Urothelium cell line (cell line): ENCODE measurements around the gene ZNF287.
A peak's percentile ranks its signal among the peaks of the same experiment; 100 is the strongest.
"Not testable (repeated sequence)": the region's sequence is repeated elsewhere in the genome, so short reads cannot be mapped to it uniquely, and the experiment has no call there.

Source experiments
- DNase-seq: peaks from one replicate; pipeline ENCODE4 v3.0.0; 2011; ENCODE audit warnings: low spot score, mixed read lengths
- FAIRE-seq: peaks from 2 replicates; lab custom pipeline; 2011; peaks lifted over from hg19 to GRCh38; lab: Jason Lieb, UNC

Gene ZNF287

GRCh38 chr17:16568541-16569357, at the start of gene ZNF287:
Gene ZNF287 (minus strand): TSS chr17:16569204. CDS start chr17:16567731, 1,473 bp downstream.
- DNase-seq: peak; percentile 95
- peak; percentile 13 for FAIRE-seq

- DNase-seq (no peak), FAIRE-seq (no peak)
These were observed 48.6 kb upstream of the ZNF287 start for GRCh38 chr17:16617481-16618060.

- DNase-seq (no peak), FAIRE-seq (no peak)
These were observed 30.5 kb upstream of the ZNF287 start for GRCh38 chr17:16599537-16599936.

- no peak for FAIRE-seq
These were observed 24.5 kb upstream of the ZNF287 start for GRCh38 chr17:16593356-16594102.

GRCh38 chr17:16589097-16589969, 20.3 kb upstream of the ZNF287 start:
- DNase-seq: peak; percentile 91
- no peak for FAIRE-seq

More at GRCh38 chr17:16593356-16594102, 24.5 kb upstream of the ZNF287 start:
- DNase-seq: no peak

DNA sequence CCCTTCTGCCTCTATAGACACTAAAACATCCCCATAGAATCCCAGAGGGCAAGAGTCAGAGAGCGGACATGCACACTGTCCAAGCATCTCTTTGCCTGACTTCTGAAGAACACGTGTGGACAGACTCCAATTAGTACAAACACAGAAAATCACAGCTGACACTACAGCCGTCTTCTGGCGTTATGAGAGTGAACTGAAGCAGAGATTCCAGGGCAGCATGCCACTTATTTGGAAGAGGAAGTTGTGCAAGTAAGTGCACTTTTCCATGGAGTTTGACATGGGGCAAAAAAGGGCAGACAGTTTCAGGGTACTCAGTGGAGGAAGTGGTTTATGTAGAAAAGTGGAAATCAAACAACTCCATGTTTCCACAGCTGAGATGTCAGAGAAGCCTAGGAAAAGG, 16.8 kb upstream of the ZNF287 start:
- FAIRE-seq: no peak
- DNase-seq: no peak

GRCh38 chr17:16584273-16584995, 15.4 kb upstream of the ZNF287 start:
- DNase-seq (no peak), FAIRE-seq (no peak)

- FAIRE-seq (no peak), DNase-seq (no peak)
These were observed 14.8 kb upstream of the ZNF287 start for GRCh38 chr17:16583781-16584180.

- DNase-seq (no peak), FAIRE-seq (no peak)
These were observed 4.5 kb upstream of the ZNF287 start for GRCh38 chr17:16573466-16573865.

GRCh38 chr17:16569358-16569712, 331 bp upstream of the ZNF287 start:
- no peak for FAIRE-seq
- DNase-seq: no peak

DNA sequence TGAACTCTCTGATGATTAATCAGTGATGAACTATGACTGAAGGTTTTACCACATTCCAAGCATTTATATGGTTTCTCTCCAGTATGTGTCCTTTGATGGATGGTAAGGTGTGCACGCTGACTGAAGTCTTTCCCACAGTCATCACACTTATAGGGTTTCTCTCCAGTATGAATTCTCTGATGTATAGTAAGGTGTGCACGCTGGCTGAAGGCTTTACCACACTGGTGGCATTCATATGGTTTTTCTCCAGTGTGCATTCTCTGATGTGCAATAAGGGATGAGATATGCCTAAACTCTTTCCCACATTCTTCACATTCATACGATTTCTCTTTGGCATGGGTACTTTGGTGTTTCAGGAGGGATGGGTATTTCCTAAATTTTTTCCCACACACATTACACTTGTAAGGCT, 16.4 kb downstream of the ZNF287 start:
- FAIRE-seq (no peak), DNase-seq (no peak)

DNA sequence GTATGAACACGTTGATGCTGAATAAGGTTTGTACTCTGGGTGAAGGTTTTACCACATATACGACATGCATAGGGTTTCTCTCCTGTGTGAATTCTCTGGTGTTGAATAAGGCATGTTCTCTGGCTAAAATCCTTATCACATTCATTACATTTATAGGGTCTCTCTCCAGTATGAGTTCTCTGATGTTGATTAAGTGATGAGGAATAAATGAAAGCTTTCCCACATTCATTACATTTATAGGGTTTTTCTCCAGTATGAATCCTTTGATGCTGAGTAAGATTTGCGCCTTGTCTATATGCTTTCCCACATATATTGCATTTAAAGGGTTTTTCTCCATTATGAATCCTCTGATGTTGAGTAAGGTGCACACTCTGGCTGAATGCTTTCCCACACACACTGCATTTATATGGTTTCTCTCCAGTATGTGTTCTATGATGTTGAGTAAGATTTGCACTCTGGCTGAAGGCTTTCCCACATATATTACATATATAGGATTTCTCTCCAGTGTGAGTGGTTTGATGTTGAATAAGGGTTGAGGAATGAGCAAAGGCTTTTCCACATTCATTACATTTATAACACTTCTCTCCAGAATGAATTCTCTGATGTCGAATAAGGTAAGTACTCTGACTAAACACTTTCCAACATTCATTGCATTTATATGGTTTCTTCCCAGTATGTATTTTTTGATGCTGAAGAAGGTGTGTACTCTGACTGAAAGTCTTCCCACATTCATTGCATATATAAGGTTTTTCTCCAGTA, 16.9 kb downstream of the ZNF287 start:
- FAIRE-seq (no peak), DNase-seq (no peak)

DNA sequence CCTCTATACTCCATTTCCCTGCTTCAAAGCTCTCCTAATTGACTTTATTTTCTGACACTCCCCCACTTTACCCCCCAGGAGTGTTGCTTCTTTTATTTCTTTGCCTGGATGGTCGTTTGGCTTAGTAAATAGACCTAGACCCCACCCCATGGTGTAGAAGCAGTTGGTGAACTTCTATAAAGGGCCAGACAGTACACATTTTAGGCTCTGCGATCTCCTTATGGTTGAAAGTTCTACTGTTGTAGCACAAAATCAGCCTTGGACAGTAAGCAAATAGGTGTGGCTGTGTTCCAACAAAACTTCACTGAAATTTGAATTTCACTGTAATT, 31.9 kb downstream of the ZNF287 start:
- FAIRE-seq (no peak), DNase-seq (no peak)

DNA sequence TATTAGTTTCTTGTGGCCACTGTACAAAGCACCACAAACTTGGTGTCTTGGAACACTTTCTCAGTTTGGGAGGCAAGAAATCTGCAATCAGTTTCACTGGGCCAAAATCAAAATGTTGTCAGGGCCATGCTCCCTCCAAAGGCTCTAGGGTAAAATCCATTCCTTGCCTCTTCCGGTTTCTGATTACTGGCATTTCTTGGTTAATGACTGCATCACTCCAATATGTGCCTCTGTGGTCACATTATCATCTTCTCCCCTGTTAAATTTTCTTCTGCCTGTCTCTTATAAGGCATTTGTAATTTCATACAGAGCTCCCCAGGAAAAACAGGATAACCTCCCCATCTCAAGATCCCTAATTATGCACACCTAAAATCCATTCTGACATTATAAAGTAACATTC, 34.8 kb downstream of the ZNF287 start:
- no peak for FAIRE-seq
- no peak for DNase-seq

DNA sequence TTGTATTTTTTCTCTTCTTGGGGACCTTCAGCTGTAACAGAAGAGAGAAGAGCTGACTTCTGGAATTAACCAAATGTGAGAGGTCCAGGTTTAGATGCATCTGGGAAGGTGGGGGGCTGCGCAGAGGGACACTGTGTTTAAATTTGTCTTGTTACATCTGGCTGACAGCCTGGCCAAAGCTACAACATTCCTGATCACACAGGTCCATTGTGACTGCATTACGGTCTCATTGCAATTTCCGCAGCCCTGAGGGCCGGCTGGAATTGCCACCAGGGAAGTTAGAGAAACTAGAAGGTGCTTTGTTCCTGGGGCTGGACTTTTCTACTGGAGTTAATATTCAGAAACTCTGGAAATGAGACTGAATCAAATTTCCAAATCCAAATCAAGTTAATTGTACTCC, 39.1 kb downstream of the ZNF287 start:
- FAIRE-seq (no peak), DNase-seq (no peak)

DNA sequence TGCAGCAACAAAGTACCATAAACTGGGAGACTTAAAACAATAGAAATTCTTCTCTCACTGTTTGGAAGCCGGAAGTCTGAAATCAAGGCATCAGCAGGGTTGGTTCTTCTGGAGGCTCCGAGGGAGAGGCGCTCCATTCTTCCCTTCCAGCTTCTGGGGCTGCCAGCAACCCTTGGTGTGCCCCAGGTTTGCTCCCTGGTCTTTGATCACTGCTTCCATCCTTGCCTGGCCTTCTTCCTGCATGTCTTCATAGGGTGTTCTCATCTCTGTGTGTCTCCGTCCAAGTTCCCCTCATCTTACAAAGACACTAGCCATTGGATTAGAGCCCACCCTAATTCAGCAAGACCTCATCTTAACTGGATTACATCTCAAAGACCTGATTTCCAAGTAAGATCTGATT, 41.7 kb downstream of the ZNF287 start:
- DNase-seq: no peak
- no peak for FAIRE-seq

GRCh38 chr17:16525556-16525955, 43.4 kb downstream of the ZNF287 start:
- DNase-seq, FAIRE-seq: not testable (repeated sequence)

DNA sequence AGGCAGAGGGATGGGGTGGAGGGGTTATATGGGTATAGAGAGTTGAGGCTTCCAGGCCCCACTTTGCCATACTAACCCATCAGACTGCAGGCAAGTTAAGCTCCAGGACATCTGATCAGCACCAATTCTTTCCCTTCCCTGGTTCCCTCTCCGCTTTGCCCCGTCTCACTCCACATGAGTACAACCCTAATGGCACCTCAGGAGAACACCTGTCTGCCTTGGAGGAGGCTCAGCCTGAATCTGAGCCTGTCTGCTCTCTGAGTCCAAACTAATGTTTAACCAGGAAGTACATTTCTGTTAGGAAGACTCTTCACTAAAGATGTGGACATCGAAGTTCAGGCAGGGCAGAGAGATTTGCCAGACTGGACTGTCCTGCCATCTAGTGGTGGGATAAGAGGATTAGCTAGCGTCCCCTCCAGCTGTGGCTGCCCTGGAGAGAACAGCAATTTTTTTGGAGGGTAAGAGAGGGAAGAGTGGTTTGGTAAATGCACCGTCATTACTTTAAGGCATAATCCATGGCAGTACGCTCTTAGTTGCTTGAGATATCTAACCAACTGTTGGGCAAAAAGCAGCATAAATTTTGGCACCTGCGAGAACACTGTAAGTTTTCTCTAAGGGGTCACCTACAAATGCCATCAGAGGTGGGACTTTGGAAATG, 47.8 kb downstream of the ZNF287 start:
- no peak for FAIRE-seq
- peak; percentile 76 for DNase-seq

- no peak for DNase-seq
- no peak for FAIRE-seq
These were observed 50.0 kb downstream of the ZNF287 start for GRCh38 chr17:16519021-16519420.
